Measurements from ENCODE around the gene STK38L.

STK38L gene

GRCh38 chr12:27334721-27335082 is 90.6 kb downstream of the STK38L start:
- TF ChIP-seq CTCF (IDR thresholded peaks at IDR 0.05; ENCODE audit: insufficient read depth, low read length) = no peak
- no peak for TF ChIP-seq GABPA (IDR thresholded peaks at IDR 0.05; ENCODE audit: low read depth)
- no peak for TF ChIP-seq REST (IDR thresholded peaks at IDR 0.05; ENCODE audit: insufficient replicate concordance, low read depth)
- no peak for TF ChIP-seq POLR2AphosphoS5 (IDR thresholded peaks at IDR 0.05; ENCODE audit: low read depth)
- TF ChIP-seq SPI1 (IDR thresholded peaks at IDR 0.05; ENCODE audit: borderline replicate concordance, low read depth) = no peak
- Histone ChIP-seq H3K4me3 (replicated peaks; ENCODE audit: insufficient read depth, low read length) (no peak overlapping the region), H3K27me3 (ENCODE audit: insufficient read depth, poor library complexity, severe bottlenecking) (no peaks in the 10 kb centered on the region), H3K27ac (replicated peaks) (no peak overlapping the region)
- no peak for DNase-seq (ENCODE audit: low read depth in 1 of 2, low spot score in 1 of 2)

GRCh38 chr12:27335364-27336281 is 91.5 kb downstream of the STK38L start:
- Histone ChIP-seq H3K27me3 (ENCODE audit: insufficient read depth, poor library complexity, severe bottlenecking) (no peaks in the 10 kb centered on the region), H3K27ac (replicated peaks) (no peak overlapping the region), H3K4me3 (replicated peaks; ENCODE audit: insufficient read depth, low read length) (no peak overlapping the region)
- DNase-seq (ENCODE audit: low read depth in 1 of 2, low spot score in 1 of 2) = no peak
- TF ChIP-seq POLR2AphosphoS5 (IDR thresholded peaks at IDR 0.05; ENCODE audit: low read depth) (no peak), CTCF (IDR thresholded peaks at IDR 0.05; ENCODE audit: insufficient read depth, low read length) (no peak), REST (IDR thresholded peaks at IDR 0.05; ENCODE audit: insufficient replicate concordance, low read depth) (no peak), GABPA (IDR thresholded peaks at IDR 0.05; ENCODE audit: low read depth) (no peak), SPI1 (IDR thresholded peaks at IDR 0.05; ENCODE audit: borderline replicate concordance, low read depth) (no peak)

- no peaks in the 10 kb centered on the region for H3K27me3 ChIP-seq (ENCODE audit: insufficient read depth, poor library complexity, severe bottlenecking)
- DNase-seq (ENCODE audit: low read depth in 1 of 2, low spot score in 1 of 2) = no peak
- H3K27ac ChIP-seq (replicated peaks) = no peak overlapping the region
- TF ChIP-seq SPI1 (IDR thresholded peaks at IDR 0.05; ENCODE audit: borderline replicate concordance, low read depth) (no peak), CTCF (IDR thresholded peaks at IDR 0.05; ENCODE audit: insufficient read depth, low read length) (no peak), POLR2AphosphoS5 (IDR thresholded peaks at IDR 0.05; ENCODE audit: low read depth) (no peak), GABPA (IDR thresholded peaks at IDR 0.05; ENCODE audit: low read depth) (no peak), REST (IDR thresholded peaks at IDR 0.05; ENCODE audit: insufficient replicate concordance, low read depth) (no peak)
- no peak overlapping the region for H3K4me3 ChIP-seq (replicated peaks; ENCODE audit: insufficient read depth, low read length)
These were observed 92.2 kb downstream of the STK38L start for GRCh38 chr12:27336282-27336653.
